ENCODE measurements around the gene DNAH1.

DNA sequence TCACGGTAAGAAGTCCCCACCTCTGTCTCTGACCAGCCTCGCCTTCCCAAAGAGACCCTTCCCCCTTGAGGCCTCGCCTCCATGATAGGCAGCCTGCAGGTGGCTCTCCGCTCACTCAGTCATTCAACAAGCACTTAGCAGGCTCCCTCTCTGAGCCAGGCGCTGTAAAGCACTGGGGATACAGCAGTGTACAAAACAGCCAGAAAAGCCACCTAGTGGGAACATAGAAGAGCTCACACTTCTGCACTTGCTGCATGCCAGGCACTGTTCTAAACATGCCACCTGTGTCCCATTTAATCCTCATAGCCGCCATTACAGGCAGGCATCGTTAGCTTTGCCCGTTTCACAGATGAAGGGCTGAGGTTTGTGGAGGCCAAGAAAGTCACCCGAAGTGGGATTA, 72.8 kb downstream of the DNAH1 start:
- TF ChIP-seq EZH2 (IDR thresholded peaks at IDR 0.05) (no peak), EZH2phosphoT487 (IDR thresholded peaks at IDR 0.05) (no peak)
- TF ChIP-seq, protein P1, sequence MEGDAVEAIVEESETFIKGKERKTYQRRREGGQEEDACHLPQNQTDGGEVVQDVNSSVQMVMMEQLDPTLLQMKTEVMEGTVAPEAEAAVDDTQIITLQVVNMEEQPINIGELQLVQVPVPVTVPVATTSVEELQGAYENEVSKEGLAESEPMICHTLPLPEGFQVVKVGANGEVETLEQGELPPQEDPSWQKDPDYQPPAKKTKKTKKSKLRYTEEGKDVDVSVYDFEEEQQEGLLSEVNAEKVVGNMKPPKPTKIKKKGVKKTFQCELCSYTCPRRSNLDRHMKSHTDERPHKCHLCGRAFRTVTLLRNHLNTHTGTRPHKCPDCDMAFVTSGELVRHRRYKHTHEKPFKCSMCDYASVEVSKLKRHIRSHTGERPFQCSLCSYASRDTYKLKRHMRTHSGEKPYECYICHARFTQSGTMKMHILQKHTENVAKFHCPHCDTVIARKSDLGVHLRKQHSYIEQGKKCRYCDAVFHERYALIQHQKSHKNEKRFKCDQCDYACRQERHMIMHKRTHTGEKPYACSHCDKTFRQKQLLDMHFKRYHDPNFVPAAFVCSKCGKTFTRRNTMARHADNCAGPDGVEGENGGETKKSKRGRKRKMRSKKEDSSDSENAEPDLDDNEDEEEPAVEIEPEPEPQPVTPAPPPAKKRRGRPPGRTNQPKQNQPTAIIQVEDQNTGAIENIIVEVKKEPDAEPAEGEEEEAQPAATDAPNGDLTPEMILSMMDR (IDR thresholded peaks at IDR 0.05): no peak

All from neural progenitor cell (in vitro differentiated cells).